SK-N-SH treated with all-trans-retinoic acid at 6 μM for 48 hours (cell line): Measurements from ENCODE around the gene TMEM219.

Source experiments
- ARNTL ChIP-seq: fragments of 450-650 bp; formaldehyde crosslinking; IDR thresholded peaks from 2 replicates; pipeline ENCODE4 v1.5.0; 2020; ENCODE audit warnings: low read depth, mild to moderate bottlenecking, moderate library complexity, borderline replicate concordance
- CSDC2 ChIP-seq: fragments of 250-450 bp; sonication (Bioruptor Pico); IDR thresholded peaks from 2 replicates; pipeline ENCODE4 v1.5.0; 2020; ENCODE audit warnings: mild to moderate bottlenecking, moderate library complexity
- ESRRG ChIP-seq: fragments of 250-450 bp; sonication (Bioruptor Pico); IDR thresholded peaks from 2 replicates; pipeline ENCODE4 v1.6.1; 2021; ENCODE audit warnings: mild to moderate bottlenecking
- GLIS3 ChIP-seq: fragments of 250-450 bp; sonication (Bioruptor Pico); IDR thresholded peaks from 2 replicates; pipeline ENCODE4 v1.5.0; 2020; ENCODE audit warnings: mild to moderate bottlenecking, moderate library complexity
- ISL1 ChIP-seq: fragments of 250-450 bp; sonication (Bioruptor Pico); IDR thresholded peaks from 2 replicates; pipeline ENCODE4 v2.1.2; 2022; ENCODE audit warnings: mild to moderate bottlenecking, moderate library complexity
- RARB ChIP-seq: fragments of 250-450 bp; sonication (Bioruptor Pico); IDR thresholded peaks from 2 replicates; pipeline ENCODE4 v1.8.0; 2021; ENCODE audit warnings: mild to moderate bottlenecking, moderate library complexity
- ZFP3 ChIP-seq: fragments of 250-450 bp; sonication (Bioruptor Pico); IDR thresholded peaks from 2 replicates; pipeline ENCODE4 v1.5.0; 2020; ENCODE audit warnings: mild to moderate bottlenecking, moderate library complexity
- ZNF565 ChIP-seq: fragments of 450-650 bp; formaldehyde crosslinking; conservative IDR thresholded peaks from 2 replicates; pipeline ENCODE4 v1.5.0; 2020; ENCODE audit warnings: low read depth, mild to moderate bottlenecking, moderate library complexity
- ZNF70 ChIP-seq: fragments of 450-650 bp; formaldehyde crosslinking; IDR thresholded peaks from 2 replicates; pipeline ENCODE4 v1.5.0; 2020; ENCODE audit warnings: mild to moderate bottlenecking, moderate library complexity
- TF ChIP-seq, protein P1 (sequence below): fragments of 250-450 bp; sonication (Bioruptor Pico); IDR thresholded peaks from 2 replicates; pipeline ENCODE4 v1.8.0; 2020; ENCODE audit warnings: mild to moderate bottlenecking, moderate library complexity, borderline replicate concordance
- TF ChIP-seq, protein P2 (sequence below): fragments of 250-450 bp; sonication (Bioruptor Pico); IDR thresholded peaks from 2 replicates; pipeline ENCODE4 v1.5.1; 2020; ENCODE audit warnings: low read depth, mild to moderate bottlenecking, moderate library complexity
- TF ChIP-seq, protein P3 (sequence below): fragments of 250-450 bp; sonication (Bioruptor Pico); IDR thresholded peaks from 2 replicates; pipeline ENCODE4 v1.8.0; 2021; ENCODE audit warnings: low read depth, mild to moderate bottlenecking, moderate library complexity, borderline replicate concordance

DNA sequence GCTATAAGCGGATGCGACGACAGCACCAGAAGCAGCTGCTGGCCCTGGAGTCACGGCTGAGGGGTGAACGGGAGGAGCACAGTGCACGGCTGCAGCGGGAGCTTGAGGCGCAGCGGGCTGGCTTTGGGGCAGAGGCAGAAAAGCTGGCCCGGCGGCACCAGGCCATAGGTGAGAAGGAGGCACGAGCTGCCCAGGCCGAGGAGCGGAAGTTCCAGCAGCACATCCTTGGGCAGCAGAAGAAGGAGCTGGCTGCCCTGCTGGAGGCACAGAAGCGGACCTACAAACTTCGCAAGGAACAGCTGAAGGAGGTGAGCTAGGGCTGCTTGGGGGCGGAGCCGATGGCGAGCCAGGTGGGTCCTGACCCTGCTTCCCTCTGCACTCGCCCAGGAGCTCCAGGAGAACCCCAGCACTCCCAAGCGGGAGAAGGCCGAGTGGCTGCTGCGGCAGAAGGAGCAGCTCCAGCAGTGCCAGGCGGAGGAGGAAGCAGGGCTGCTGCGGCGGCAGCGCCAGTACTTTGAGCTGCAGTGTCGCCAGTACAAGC lies 23.5 kb downstream of the TMEM219 start:
- TF ChIP-seq ISL1 = no peak
- TF ChIP-seq ESRRG (CRISPR knock-in tag) = no peak
- no peak for TF ChIP-seq CSDC2 (CRISPR knock-in tag)
- TF ChIP-seq, protein P1, sequence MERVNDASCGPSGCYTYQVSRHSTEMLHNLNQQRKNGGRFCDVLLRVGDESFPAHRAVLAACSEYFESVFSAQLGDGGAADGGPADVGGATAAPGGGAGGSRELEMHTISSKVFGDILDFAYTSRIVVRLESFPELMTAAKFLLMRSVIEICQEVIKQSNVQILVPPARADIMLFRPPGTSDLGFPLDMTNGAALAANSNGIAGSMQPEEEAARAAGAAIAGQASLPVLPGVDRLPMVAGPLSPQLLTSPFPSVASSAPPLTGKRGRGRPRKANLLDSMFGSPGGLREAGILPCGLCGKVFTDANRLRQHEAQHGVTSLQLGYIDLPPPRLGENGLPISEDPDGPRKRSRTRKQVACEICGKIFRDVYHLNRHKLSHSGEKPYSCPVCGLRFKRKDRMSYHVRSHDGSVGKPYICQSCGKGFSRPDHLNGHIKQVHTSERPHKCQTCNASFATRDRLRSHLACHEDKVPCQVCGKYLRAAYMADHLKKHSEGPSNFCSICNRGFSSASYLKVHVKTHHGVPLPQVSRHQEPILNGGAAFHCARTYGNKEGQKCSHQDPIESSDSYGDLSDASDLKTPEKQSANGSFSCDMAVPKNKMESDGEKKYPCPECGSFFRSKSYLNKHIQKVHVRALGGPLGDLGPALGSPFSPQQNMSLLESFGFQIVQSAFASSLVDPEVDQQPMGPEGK (CRISPR knock-in tag) = no peak
- TF ChIP-seq, protein P2, sequence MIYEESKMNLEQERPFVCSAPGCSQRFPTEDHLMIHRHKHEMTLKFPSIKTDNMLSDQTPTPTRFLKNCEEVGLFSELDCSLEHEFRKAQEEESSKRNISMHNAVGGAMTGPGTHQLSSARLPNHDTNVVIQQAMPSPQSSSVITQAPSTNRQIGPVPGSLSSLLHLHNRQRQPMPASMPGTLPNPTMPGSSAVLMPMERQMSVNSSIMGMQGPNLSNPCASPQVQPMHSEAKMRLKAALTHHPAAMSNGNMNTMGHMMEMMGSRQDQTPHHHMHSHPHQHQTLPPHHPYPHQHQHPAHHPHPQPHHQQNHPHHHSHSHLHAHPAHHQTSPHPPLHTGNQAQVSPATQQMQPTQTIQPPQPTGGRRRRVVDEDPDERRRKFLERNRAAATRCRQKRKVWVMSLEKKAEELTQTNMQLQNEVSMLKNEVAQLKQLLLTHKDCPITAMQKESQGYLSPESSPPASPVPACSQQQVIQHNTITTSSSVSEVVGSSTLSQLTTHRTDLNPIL (CRISPR knock-in tag) = no peak
- TF ChIP-seq, protein P3, sequence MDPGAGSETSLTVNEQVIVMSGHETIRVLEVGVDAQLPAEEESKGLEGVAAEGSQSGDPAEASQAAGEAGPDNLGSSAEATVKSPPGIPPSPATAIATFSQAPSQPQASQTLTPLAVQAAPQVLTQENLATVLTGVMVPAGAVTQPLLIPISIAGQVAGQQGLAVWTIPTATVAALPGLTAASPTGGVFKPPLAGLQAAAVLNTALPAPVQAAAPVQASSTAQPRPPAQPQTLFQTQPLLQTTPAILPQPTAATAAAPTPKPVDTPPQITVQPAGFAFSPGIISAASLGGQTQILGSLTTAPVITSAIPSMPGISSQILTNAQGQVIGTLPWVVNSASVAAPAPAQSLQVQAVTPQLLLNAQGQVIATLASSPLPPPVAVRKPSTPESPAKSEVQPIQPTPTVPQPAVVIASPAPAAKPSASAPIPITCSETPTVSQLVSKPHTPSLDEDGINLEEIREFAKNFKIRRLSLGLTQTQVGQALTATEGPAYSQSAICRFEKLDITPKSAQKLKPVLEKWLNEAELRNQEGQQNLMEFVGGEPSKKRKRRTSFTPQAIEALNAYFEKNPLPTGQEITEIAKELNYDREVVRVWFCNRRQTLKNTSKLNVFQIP (CRISPR knock-in tag) = no peak
- no peak for TF ChIP-seq RARB (CRISPR knock-in tag)
- TF ChIP-seq ZFP3 (CRISPR knock-in tag) = no peak
- TF ChIP-seq ZNF70 (CRISPR knock-in tag) = no peak
- no peak for TF ChIP-seq ZNF565 (CRISPR knock-in tag)
- TF ChIP-seq GLIS3 = no peak
- no peak for TF ChIP-seq ARNTL
